Activated naive CD8-positive, alpha-beta T cell treated with anti-CD3 and anti-CD28 coated beads for 36 hours (primary cell): ENCODE measurements around the gene SLC37A4. TPM values are rescaled to one million over a fixed set of nuclear protein-coding genes. Genes with fewer than 3 reads are reported as not detected.
"Not testable (repeated sequence)": the region's sequence is repeated elsewhere in the genome, so short reads cannot be mapped to it uniquely, and the experiment has no call there.

ENCODE experiments used
- DNase-seq: peaks from one replicate; pipeline ENCODE4 v3.0.0; 2021
- H3K27ac Mint-ChIP-seq: one replicate; pipeline ENCODE4 v1.8.0; 2022; ENCODE audit warnings: mild to moderate bottlenecking, moderate library complexity, mixed read lengths
- H3K27me3 Mint-ChIP-seq: one replicate; pipeline ENCODE4 v1.8.0; 2022; ENCODE audit warnings: mild to moderate bottlenecking, mixed read lengths
- H3K36me3 Mint-ChIP-seq: one replicate; pipeline ENCODE4 v1.8.0; 2021; ENCODE audit warnings: mild to moderate bottlenecking, mixed read lengths
- H3K4me1 Mint-ChIP-seq: one replicate; pipeline ENCODE4 v1.8.0; 2021; ENCODE audit warnings: mixed read lengths
- H3K4me3 Mint-ChIP-seq: one replicate; pipeline ENCODE4 v1.8.0; 2022; ENCODE audit warnings: mild to moderate bottlenecking, moderate library complexity, mixed read lengths
- H3K9me3 Mint-ChIP-seq: one replicate; pipeline ENCODE4 v1.8.0; 2022; ENCODE audit warnings: mixed read lengths
- total RNA-seq, 2 experiments: library from RNA; stranded (reverse); gene quantifications; one replicate each; pipeline ENCODE4 v1.2.3, GENCODE V29; 2021

SLC37A4 gene
- 10 to 100 TPM; 28.2 to 30.1 TPM for total RNA-seq

DNA sequence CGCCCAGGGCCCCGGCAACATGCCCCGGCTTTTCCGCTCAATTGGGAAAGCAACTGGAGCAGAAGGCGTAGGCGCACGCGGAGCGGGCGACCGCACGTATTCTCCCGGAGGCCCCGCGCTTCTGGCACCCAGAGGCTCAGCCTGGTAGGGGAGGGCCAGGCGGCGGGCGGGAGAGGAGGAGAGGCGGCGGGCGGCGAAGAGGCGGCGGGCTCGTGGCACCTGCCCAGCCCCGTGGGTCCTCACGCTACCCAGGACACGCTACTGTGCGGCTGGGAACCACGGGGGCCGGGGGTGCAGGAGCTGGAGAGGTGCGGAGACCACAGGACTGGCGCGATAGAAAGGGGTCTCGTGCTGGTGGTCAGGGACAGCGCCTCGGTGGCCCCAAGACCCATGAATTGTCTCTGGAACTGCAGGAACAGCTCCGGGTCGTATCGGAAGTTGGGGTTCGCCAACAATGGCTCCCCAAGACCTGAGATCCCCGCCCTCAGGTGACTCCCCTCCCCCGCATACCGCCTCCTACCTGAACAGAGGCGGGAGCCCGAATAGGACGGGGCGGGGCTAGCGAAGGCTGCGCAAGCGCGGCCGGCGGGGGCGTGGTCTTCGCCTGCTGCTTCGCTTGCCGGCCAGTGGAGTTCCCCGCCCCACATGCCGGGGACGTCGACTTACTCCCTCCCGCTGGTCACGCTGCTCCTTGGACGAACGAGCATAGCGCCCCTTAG, at the start of gene SLC37A4:
TSS of gene SLC37A4 (minus strand) at position 549 of the 719 bp plus-strand sequence.
- Mint-ChIP-seq H3K9me3 (no peaks in the 10 kb centered on the region), H3K4me1 (peaks cover 26% of the 10 kb centered on the region), H3K27ac (peak within 1 kb of the TSS; percentile 83), H3K27me3 (no peaks in the 10 kb centered on the region), H3K4me3 (peak within 1 kb of the TSS; percentile 76), H3K36me3 (peaks cover 8% of the 10 kb centered on the region)
- peak; percentile 99 for DNase-seq

DNA sequence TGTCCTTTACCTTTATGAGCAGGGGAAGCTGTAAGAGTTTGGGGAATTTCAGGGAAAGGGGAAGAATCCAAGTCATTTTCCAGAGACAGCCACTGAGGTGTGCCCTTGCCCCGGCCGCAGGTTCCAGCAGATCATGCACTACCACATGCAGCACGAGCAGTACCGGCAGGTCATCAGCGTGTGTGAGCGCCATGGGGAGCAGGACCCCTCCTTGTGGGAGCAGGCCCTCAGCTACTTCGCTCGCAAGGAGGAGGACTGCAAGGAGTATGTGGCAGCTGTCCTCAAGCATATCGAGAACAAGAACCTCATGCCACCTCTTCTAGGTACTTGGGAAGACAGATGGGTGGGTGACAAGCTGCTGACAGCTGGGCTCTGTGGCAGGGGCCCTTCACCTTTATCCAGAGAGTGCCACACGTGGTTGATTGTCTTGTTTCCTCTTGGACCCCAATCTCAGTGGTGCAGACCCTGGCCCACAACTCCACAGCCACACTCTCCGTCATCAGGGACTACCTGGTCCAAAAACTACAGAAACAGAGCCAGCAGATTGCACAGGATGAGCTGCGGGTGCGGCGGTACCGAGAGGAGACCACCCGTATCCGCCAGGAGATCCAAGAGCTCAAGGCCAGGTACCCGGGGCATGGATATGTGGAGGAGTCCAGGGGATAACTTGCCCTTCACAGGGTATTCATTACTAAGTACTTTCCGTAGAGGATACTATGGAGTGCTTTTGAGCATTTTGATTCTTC, 48.2 kb upstream of the SLC37A4 start:
- no peak overlapping the region for H3K4me3 Mint-ChIP-seq
- H3K27me3 Mint-ChIP-seq, result no peaks in the 10 kb centered on the region

DNA sequence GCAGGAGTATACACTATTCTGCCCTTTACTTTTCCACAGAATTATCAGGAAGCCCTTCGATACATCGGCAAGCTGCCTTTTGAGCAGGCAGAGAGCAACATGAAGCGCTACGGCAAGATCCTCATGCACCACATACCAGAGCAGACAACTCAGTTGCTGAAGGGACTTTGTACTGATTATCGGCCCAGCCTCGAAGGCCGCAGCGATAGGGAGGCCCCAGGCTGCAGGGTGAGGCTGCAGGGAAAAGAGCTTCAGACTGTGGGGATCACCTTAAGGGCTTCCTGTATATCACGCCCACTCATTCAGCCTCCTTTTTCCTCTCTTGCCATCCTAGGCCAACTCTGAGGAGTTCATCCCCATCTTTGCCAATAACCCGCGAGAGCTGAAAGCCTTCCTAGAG, 47.2 kb upstream of the SLC37A4 start:
- H3K36me3 Mint-ChIP-seq, result peaks cover 5% of the 10 kb centered on the region
- H3K9me3 Mint-ChIP-seq, result no peaks in the 10 kb centered on the region
- no peak overlapping the region for H3K27ac Mint-ChIP-seq

More for the DNA sequence above, 48.2 kb upstream of the SLC37A4 start:
- H3K9me3 Mint-ChIP-seq, result no peaks in the 10 kb centered on the region
- peaks cover 2% of the 10 kb centered on the region for H3K4me1 Mint-ChIP-seq
- peaks cover 5% of the 10 kb centered on the region for H3K36me3 Mint-ChIP-seq
- DNase-seq, result no peak
- no peak overlapping the region for H3K27ac Mint-ChIP-seq

DNA sequence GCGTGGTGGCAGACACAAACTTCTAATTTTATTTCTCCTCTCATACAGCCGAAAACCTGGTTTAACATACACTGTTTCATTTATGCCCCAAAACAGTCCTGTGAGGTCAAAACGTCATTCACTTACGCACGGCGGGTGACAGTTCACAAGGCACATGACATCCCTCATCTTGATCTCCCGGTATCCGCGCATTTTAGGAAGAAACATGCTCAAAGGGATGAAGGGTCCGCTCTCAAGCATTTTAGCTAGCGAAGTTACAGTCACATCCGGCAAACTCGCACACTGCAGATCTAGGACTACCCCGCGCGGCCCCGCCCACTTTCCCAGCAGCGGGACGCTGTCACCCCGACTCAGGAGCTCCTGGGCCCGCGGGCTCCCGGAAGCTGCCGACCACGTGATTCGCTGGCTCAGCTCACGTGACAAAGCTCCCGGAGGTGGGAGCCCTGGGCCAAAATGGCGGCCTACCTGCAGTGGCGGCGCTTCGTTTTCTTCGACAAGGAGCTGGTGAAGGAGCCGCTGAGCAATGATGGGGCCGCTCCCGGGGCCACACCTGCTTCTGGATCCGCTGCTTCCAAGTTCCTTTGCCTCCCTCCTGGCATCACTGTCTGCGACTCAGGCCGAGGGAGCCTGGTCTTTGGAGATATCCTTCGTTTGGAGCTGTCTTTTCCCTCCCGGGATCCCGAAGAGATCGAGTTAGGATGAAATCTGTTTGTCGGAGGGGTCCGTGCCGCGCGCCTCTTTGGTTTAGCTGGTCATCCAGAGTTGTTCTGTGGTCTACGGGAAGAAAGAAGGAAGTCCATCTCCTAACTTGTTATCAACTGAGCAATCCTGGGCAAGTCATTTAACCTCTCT, 36.9 kb upstream of the SLC37A4 start, which contains the start of gene VPS11:
TSS of gene VPS11 (plus strand) at position 448 of the 852 bp plus-strand sequence. CDS start at position 454, 6 bp downstream.
- Mint-ChIP-seq H3K36me3 (peaks cover 3% of the 10 kb centered on the region), H3K27ac (peak within 1 kb of the TSS; percentile 94), H3K27me3 (no peaks in the 10 kb centered on the region), H3K4me1 (peaks cover 24% of the 10 kb centered on the region), H3K4me3 (peak within 1 kb of the TSS; percentile 90), H3K9me3 (no peaks in the 10 kb centered on the region)
- peak; percentile 99 for DNase-seq

More for the DNA sequence above, 47.2 kb upstream of the SLC37A4 start:
- no peaks in the 10 kb centered on the region for H3K27me3 Mint-ChIP-seq
- no peak for DNase-seq
- no peak overlapping the region for H3K4me3 Mint-ChIP-seq
- H3K4me1 Mint-ChIP-seq, result peaks cover 2% of the 10 kb centered on the region

DNA sequence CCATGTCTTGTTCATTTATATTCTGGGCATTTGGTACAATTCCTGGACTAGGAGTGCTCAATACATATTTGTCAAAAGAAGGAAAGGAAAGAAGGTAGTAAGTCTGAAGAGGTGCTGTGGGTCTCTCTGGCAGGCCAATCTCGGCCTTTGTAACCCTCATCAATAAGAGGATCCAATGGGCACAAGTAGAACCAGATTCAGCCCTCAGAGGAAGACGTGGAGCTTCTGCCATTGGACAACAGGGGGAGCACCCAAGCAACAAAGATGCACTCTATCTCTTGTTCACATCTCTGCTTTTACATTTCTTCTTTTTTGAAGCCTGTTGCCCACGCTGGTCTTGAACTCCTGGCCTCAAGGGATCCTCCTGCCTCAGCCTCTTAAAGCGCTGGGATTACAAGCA, 34.7 kb upstream of the SLC37A4 start:
- Mint-ChIP-seq H3K9me3 (no peaks in the 10 kb centered on the region), H3K36me3 (peaks cover 3% of the 10 kb centered on the region), H3K4me3 (no peak overlapping the region), H3K27ac (no peak overlapping the region), H3K4me1 (peaks cover 24% of the 10 kb centered on the region), H3K27me3 (no peaks in the 10 kb centered on the region)
- DNase-seq, result peak; percentile 36

DNA sequence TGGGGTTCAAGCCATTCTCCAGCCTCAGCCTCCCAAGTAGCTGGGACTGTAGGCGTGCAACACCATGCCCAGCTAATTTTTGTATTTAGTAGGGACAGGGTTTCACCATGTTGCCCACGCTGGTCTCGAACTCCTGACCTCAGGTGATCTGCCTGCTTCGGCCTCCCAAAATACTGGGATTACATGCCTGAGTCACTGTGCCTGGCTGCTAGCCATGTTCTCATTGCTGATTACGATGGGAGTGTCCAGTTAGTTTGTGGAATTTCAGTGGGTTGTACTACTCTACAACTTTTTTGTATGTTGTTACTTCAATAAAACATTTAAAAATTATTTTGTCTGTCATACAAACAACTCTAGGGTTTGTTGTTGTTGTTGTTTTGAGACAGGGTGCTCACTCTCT, 32.1 kb upstream of the SLC37A4 start:
- Mint-ChIP-seq H3K4me1 (peaks cover 23% of the 10 kb centered on the region), H3K36me3 (peaks cover 3% of the 10 kb centered on the region), H3K4me3 (no peak overlapping the region), H3K27me3 (no peaks in the 10 kb centered on the region), H3K27ac (no peak overlapping the region), H3K9me3 (no peaks in the 10 kb centered on the region)
- DNase-seq, result no peak

DNA sequence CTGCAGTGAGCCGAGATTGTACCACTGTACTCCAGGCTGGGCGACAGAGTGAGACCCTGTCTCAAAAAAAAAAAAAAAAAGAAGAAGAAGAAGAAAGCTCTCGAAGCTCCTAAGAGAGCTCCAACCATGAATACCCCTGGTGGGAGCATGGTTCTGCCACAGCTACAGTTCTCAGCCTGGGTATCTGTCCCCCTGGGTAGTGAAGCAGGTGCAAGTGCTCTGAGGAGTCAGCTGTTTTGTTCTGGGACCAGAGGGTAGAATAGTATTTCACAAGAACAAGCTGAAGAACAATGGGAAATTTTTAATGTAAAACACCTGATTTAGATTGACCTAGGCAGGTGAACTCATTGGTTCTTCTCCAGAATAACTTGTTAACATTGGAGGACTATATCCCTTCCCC, 30.6 kb upstream of the SLC37A4 start:
- DNase-seq, result no peak
- Mint-ChIP-seq H3K27me3 (no peaks in the 10 kb centered on the region), H3K27ac (no peak overlapping the region), H3K36me3 (peaks cover 6% of the 10 kb centered on the region), H3K4me3 (no peak overlapping the region), H3K9me3 (no peaks in the 10 kb centered on the region), H3K4me1 (peaks cover 23% of the 10 kb centered on the region)

DNA sequence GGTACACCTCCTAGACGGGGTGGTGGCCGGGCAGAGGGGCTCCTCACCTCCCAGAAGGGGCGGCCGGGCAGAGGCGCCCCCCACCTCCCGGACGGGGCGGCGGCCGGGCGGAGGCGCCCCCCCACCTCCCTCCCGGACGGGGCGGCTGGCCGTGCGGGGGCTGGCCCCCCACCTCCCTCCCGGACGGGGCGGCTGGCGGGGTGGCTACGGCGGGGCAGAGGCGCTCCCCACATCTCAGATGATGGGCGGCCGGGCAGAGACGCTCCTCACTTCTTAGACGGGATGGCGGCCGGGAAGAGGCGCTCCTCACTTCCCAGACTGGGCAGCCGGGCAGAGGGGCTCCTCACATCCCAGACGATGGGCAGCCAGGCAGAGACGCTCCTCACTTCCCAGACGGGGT, 28.5 kb upstream of the SLC37A4 start:
- not testable (repeated sequence) for H3K27me3 Mint-ChIP-seq, H3K9me3 Mint-ChIP-seq, H3K4me3 Mint-ChIP-seq, DNase-seq, H3K27ac Mint-ChIP-seq
- Mint-ChIP-seq H3K36me3 (peaks cover 18% of the 10 kb centered on the region), H3K4me1 (peaks cover 24% of the 10 kb centered on the region)

DNA sequence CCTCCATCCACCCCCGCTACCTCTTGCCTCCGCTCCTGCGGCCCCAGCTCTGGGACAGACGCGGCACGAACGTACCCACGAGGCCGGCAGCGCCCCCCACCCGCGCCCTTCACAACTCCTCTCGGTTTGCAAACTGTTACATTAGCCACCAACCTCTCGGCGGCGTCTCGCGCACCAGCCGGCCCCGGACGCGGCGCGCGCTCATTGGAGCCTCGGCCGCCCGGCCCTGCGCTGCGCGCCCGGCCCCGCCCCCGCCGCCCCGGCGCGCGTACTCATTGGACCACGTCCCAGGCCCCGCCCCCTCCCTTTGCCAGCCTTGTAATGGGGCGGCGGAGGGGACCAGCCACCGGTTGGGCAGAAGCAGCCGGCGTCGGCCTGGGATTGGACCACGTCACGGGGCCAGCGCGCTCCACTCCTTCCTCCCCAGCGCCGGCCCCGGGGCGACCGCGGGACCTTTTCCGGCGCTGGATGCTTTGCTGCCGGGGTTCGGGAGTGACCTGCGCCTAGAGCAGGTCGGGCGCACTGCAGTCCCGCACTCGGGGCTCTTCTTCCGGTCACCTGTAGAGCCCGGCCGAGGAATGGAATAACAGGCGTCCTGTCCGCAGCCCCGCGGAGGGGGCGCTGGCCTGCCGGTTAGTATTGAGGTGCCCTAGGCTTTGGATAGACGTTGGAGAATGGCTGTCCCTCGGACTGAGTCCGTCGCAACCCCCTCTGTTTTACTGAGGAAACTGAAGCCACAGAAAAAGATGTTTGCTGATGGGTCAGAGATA, 26.5 kb upstream of the SLC37A4 start, which contains the start of gene HYOU1:
TSS of gene HYOU1 (minus strand) at position 206 of the 770 bp plus-strand sequence. CDS start 1,045 bp downstream, outside the sequence.
- peak; percentile 100 for DNase-seq
- H3K9me3 Mint-ChIP-seq, result no peaks in the 10 kb centered on the region
- H3K36me3 Mint-ChIP-seq, result peaks cover 30% of the 10 kb centered on the region
- H3K4me1 Mint-ChIP-seq, result peaks cover 31% of the 10 kb centered on the region
- peak within 1 kb of the TSS; percentile 97 for H3K4me3 Mint-ChIP-seq
- no peaks in the 10 kb centered on the region for H3K27me3 Mint-ChIP-seq
- peak within 1 kb of the TSS; percentile 97 for H3K27ac Mint-ChIP-seq

DNA sequence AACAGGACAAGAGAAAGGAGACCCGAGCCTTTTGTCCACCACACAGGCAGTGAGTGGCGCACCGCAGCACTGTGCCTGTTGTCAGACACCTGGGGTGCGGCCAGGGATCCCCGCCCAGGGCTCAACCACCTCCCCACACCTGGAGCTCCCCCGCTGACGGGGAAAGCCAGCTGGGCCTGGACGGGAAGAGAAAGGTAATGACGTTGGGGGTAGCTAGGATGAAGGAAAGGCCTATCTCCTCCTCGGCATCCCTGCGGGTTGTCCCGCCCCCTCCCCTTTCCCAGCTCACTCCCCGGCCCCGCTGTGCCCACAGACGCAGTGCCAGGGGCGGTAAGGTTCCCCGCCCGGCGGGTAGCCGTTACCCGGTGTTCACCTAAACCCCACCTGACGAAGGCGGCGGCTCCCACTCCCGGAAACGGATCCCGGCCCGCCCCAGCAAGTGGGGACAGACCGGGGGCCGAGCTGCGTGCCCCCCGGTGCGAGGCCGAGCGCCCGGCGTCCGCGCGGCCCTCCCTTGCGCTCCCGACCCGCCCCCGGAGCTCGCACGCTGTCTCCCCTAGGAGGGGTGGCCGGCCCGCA, 25.8 kb upstream of the SLC37A4 start:
- H3K36me3 Mint-ChIP-seq, result peaks cover 31% of the 10 kb centered on the region
- H3K4me1 Mint-ChIP-seq, result peaks cover 38% of the 10 kb centered on the region
- H3K9me3 Mint-ChIP-seq, result no peaks in the 10 kb centered on the region
- H3K4me3 Mint-ChIP-seq, result peak overlapping the region; percentile 97
- no peaks in the 10 kb centered on the region for H3K27me3 Mint-ChIP-seq
- peak overlapping the region; percentile 97 for H3K27ac Mint-ChIP-seq
- peak; percentile 45 for DNase-seq

DNA sequence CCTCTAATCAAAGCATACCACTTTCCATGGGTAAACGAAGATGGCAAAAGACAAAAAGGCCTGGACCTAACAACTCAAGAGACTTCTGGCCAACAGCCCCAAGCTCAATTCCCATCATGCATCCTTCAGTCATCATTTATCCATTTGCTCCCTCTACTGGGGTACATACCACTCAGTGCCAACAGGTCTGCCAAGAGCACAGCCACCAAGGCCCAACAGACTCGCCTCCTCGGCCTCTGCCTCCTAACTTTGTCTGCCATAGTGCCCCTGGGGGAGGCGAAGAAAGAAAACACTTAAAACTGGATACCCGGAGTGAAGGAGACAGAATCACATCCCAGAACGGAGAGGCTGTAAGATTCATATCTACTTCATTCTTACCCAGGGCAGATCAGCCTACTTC, 25.2 kb upstream of the SLC37A4 start:
- DNase-seq, result no peak
- Mint-ChIP-seq H3K4me1 (peaks cover 39% of the 10 kb centered on the region), H3K27ac (peak overlapping the region; percentile 97), H3K9me3 (no peaks in the 10 kb centered on the region), H3K27me3 (no peaks in the 10 kb centered on the region), H3K36me3 (peaks cover 36% of the 10 kb centered on the region), H3K4me3 (peak overlapping the region; percentile 97)

DNA sequence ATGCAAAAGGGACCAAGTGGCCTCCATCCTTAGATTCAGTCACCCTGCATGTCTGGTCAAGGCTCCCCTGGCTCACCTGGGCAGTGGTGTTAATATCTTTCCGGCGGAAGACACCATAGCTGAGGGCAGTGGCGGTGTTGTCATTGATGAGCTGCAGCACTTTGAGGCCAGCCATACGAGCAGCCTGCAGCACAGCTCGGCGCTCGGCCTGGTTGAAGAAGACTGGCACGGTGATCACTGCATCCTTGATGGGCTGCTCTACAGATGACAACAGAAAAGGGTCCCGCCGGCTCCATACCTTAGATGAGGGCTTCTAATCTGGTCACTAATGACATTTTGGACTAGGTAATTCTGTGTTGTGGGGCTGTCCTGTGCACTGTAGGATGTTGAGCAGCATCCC, 23.7 kb upstream of the SLC37A4 start:
- Mint-ChIP-seq H3K27me3 (no peaks in the 10 kb centered on the region), H3K36me3 (peaks cover 38% of the 10 kb centered on the region), H3K27ac (no peak overlapping the region), H3K4me1 (peaks cover 39% of the 10 kb centered on the region), H3K9me3 (no peaks in the 10 kb centered on the region), H3K4me3 (no peak overlapping the region)
- no peak for DNase-seq

DNA sequence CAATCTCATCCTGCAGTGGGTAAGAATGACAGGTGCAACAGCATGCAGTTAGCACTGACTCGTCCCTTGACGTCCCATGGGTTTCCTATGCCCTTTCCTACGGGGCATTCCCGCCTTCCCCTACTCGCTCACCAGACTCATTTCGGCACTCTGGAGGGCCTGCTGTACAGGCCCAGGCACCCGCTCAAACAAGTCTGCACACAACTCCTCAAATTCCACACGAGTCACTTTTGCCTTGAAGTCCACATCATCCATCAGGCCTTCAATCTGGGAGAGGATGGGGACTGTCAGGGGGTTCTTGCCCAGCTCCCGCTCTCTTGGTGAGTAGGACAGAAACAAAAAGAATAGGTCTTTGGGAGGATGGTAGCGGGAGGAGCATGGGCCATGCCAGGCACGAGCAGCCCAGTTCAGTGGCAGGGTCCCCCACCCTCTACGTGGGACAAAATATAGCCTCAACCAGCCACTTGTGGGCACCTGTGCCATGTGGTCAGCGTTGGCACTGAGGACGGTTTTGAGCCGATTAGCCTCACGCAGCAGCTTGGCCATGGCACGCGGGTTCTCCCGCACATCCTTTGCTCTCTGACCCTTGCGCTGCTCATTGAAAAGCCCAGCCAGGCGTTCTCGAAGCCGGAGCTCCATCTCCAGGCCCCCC, 21.6 kb upstream of the SLC37A4 start:
- Mint-ChIP-seq H3K27ac (no peak overlapping the region), H3K4me3 (no peak overlapping the region), H3K9me3 (no peaks in the 10 kb centered on the region), H3K36me3 (peaks cover 49% of the 10 kb centered on the region), H3K27me3 (no peaks in the 10 kb centered on the region), H3K4me1 (peaks cover 29% of the 10 kb centered on the region)
- DNase-seq, result no peak
